Right renal cortex interstitium (tissue), 3 donors: ENCODE data around the gene MPDU1. TPM values are rescaled to one million over a fixed set of nuclear protein-coding genes. Genes with fewer than 3 reads are reported as not detected.

Source experiments
- polyA plus RNA-seq, 3 donors: library from polyadenylated mRNA; unstranded; fragments of 120-200 nt; gene quantifications; one replicate each; pipeline ENCODE4 v1.2.1, GENCODE V29; 2013; ENCODE audit not compliant: insufficient read length in 3 of 3

Gene MPDU1
- polyA plus RNA-seq, 3 donors = 125 to 133 (median 125) TPM

Other genes starting within 250 kb of the MPDU1 start
- gene ACAP1, start 247.3 kb upstream of the MPDU1 start, polyA plus RNA-seq = 1 to 10 TPM; 4.6 to 6.0 (median 5.7) TPM
- gene KCTD11, start 231.7 kb upstream of the MPDU1 start, polyA plus RNA-seq = 10 to 100 TPM; 11.7 to 12.7 (median 11.7) TPM
- not detected for gene TMEM95, start 228.7 kb upstream of the MPDU1 start, polyA plus RNA-seq
- 1 to 10 TPM; 4.4 to 5.2 (median 4.8) TPM for gene TNK1, start 202.8 kb upstream of the MPDU1 start, polyA plus RNA-seq
- 10 to 100 TPM; 24.3 to 30.9 (median 28.6) TPM for gene PLSCR3, start 189.3 kb upstream of the MPDU1 start, polyA plus RNA-seq
- 10 to 100 TPM; 82.4 to 93.2 (median 86.5) TPM for gene TMEM256, start 179.8 kb upstream of the MPDU1 start, polyA plus RNA-seq
- 10 to 100 TPM; 16.8 to 18.6 (median 18.2) TPM for gene NLGN2, start 176.0 kb upstream of the MPDU1 start, polyA plus RNA-seq
- gene SPEM1, start 163.5 kb upstream of the MPDU1 start, polyA plus RNA-seq = not detected
- gene SPEM2, start 158.2 kb upstream of the MPDU1 start, polyA plus RNA-seq = not detected
- not detected for gene SPEM3, start 155.0 kb upstream of the MPDU1 start, polyA plus RNA-seq
- 1 to 10 TPM; 3.6 to 4.4 (median 4.2) TPM for gene TMEM102, start 148.4 kb upstream of the MPDU1 start, polyA plus RNA-seq
- 1 to 10 TPM; 5.5 to 6.8 (median 6.6) TPM for gene FGF11, start 144.3 kb upstream of the MPDU1 start, polyA plus RNA-seq
- 10 to 100 TPM; 10.1 to 11.0 (median 10.9) TPM for gene CHRNB1, start 138.8 kb upstream of the MPDU1 start, polyA plus RNA-seq
- 10 to 100 TPM; 35.9 to 38.0 (median 37.6) TPM for gene ZBTB4, start 104.2 kb upstream of the MPDU1 start, polyA plus RNA-seq
- under 1 TPM in 1 of 3 donors, not detected in 2; 0.10 TPM for gene SLC35G6, start 102.4 kb upstream of the MPDU1 start, polyA plus RNA-seq
- 100 to 1,000 TPM; 108 to 118 (median 118) TPM for gene POLR2A, start 99.5 kb upstream of the MPDU1 start, polyA plus RNA-seq
- 10 to 100 TPM; 21.8 to 24.1 (median 22.3) TPM for gene TNFSF12, start 34.8 kb upstream of the MPDU1 start, polyA plus RNA-seq
- gene TNFSF13, start 25.1 kb upstream of the MPDU1 start, polyA plus RNA-seq = 10 to 100 TPM; 11.6 to 15.0 (median 13.4) TPM
- 10 to 100 TPM; 85.5 to 93.2 (median 91.8) TPM for gene SENP3, start 21.9 kb upstream of the MPDU1 start, polyA plus RNA-seq
- 10 to 100 TPM; 46.9 to 67.9 (median 57.3) TPM for gene CD68, start 4.2 kb upstream of the MPDU1 start, polyA plus RNA-seq
- 1 to 10 TPM; 2.8 to 3.9 (median 2.9) TPM for gene SOX15, start 6.2 kb downstream of the MPDU1 start, polyA plus RNA-seq
- 10 to 100 TPM; 41.4 to 42.8 (median 42.2) TPM for gene FXR2, start 31.0 kb downstream of the MPDU1 start, polyA plus RNA-seq
- 100 to 1,000 TPM; 130 to 152 (median 138) TPM for gene SAT2, start 44.0 kb downstream of the MPDU1 start, polyA plus RNA-seq
- 1 to 10 TPM; 2.5 to 4.9 (median 3.0) TPM for gene SHBG, start 46.3 kb downstream of the MPDU1 start, polyA plus RNA-seq
- gene ATP1B2, start 67.1 kb downstream of the MPDU1 start, polyA plus RNA-seq = 10 to 100 TPM; 15.5 to 20.6 (median 20.4) TPM
- gene TP53, start 103.6 kb downstream of the MPDU1 start, polyA plus RNA-seq = 10 to 100 TPM; 66.7 to 68.6 (median 67.4) TPM
- gene WRAP53, start 104.6 kb downstream of the MPDU1 start, polyA plus RNA-seq = 10 to 100 TPM; 12.8 to 13.6 (median 13.1) TPM
- gene EFNB3, start 121.3 kb downstream of the MPDU1 start, polyA plus RNA-seq = 10 to 100 TPM; 19.9 to 23.7 (median 23.1) TPM
- under 1 TPM; 0.25 to 0.43 (median 0.25) TPM for gene DNAH2, start 133.9 kb downstream of the MPDU1 start, polyA plus RNA-seq